Cortex of kidney (tissue), 1 donor: ENCODE results near the gene PRB2.
"Not testable (repeated sequence)": the region's sequence is repeated elsewhere in the genome, so short reads cannot be mapped to it uniquely, and the experiment has no call there.

Experiments used
- DNase-seq: peaks from one replicate; lab custom pipeline; 2025; lab: John Stamatoyannopoulos, UW

The PRB2 gene

GRCh38 chr12:11395467-11395866, at the start of gene PRB2:
TSS of gene PRB2 (minus strand) at chr12:11395567. CDS start at chr12:11395529, 38 bp downstream.
- not testable (repeated sequence) for DNase-seq

GRCh38 chr12:11437966-11438365, 42.6 kb upstream of the PRB2 start:
- no peak for DNase-seq

DNA sequence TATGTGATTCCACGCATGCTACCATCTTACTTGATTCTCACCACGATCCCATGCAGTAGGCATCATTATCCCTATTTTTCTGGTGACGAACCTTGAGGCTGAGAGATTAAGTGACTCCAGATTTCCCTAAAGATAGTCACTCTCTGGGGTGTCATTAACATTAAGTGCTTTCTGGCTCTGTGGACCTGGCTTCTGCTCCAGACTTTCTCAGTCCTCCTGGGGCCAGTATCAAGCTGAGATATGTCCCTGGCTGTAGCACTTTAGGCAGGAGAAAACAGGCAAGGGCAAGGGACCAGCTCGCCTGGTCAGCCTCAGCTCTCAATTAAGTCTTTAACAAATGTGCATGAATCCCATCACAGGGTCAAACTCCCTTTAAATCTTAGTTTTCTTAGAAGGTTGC, 38.3 kb upstream of the PRB2 start:
- no peak for DNase-seq

DNA sequence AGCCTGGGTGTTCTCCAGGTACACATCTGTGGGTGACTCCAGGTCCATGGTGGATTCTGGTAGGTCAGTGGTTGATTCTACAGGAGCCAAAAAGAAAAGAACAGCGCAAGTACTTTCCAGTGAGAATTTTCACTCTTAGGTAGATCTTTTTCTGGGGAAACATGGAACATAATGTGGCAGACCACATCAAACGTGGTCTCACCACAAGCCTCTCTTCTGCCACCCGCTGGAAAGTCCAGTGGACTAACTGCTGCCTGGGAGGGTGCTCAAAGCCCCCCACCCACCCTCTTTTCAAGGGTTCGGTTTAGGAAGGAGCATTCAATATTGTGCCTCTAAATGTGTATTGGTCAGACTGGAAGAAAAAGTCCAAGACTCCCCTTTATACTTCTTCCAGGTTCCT, 36.1 kb upstream of the PRB2 start:
- no peak for DNase-seq

- DNase-seq = no peak
Observed at GRCh38 chr12:11427341-11427740, 32.0 kb upstream of the PRB2 start.

- DNase-seq = no peak
Observed at GRCh38 chr12:11412731-11413130, 17.4 kb upstream of the PRB2 start.

DNA sequence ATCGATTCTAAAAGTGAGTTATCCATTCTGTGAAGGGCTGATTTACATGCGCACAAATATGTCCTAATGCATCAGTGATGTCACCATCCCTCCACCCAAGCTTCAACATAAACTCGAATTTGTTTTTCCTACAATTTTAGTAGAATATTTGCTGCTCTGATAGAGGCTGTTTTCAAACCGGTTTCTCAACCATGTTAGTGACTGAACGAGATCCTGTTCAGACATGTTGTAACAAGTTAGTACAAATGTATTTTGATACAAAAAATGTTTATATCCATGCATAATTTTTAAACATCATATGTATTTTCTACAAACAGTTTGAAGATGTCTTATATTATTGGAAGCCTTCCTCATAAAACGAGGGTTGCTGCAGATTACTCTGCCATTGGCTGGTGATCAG, 12.7 kb upstream of the PRB2 start:
- DNase-seq = no peak

DNA sequence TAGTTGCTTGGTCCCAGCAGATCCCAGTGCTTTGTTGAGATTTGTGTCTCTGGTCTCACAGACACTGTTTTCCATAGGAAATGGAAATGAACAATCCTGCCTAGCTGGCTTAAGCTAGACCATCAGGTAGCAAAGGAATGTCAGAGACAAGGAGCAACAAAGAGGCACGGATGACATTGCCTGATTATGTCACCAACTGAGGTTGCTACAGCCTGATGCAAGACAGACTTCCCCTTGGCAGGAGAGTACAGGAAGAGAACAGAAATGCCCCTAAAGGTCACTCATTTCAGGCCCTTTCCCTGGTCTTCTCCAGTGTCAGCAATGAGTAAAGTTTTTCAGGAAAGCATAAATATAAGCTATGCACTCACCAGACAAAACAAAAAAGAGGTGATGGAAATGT, 2.0 kb upstream of the PRB2 start:
- no peak for DNase-seq

DNA sequence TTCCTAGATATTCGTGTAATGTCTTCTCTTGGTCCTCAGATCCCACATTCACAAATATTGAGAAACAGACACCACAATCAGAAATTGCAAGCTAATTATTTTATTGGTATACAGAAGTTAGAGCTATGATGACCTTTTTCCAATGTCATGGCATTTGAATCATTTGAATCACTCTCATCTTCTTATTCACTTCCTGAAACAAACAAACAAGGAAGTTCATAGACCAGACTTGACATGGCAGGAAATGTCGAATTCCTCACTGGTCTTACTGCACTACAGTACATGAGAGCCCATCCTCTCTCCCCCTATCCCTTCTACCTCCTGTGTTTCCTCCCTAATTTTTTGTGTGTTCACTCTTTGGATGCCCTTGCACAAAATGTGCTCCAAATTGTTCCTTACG, 3.9 kb downstream of the PRB2 start:
- not testable (repeated sequence) for DNase-seq

- DNase-seq = not testable (repeated sequence)
Observed at GRCh38 chr12:11377420-11377819, 17.9 kb downstream of the PRB2 start.

DNA sequence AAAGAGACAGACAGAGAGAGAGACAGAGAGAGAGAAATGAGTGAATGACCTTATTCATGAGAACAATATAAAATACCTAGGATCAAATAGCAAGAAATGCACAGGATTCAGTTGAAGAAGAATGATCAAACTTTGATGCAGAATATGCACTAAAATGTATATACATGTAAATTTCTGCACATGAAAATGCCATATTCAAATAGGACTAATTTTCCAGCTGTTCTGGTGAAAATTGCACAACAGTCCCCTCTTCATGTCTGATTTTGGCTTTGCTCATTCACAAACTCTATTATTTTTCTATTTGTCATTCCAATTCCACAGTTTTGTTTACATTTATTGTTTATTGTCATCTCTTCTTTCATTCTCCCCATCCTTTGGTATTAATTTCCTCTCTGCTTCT, 34.2 kb downstream of the PRB2 start:
- DNase-seq = no peak

- not testable (repeated sequence) for DNase-seq
Observed at GRCh38 chr12:11360205-11360883, 35.0 kb downstream of the PRB2 start.

DNA sequence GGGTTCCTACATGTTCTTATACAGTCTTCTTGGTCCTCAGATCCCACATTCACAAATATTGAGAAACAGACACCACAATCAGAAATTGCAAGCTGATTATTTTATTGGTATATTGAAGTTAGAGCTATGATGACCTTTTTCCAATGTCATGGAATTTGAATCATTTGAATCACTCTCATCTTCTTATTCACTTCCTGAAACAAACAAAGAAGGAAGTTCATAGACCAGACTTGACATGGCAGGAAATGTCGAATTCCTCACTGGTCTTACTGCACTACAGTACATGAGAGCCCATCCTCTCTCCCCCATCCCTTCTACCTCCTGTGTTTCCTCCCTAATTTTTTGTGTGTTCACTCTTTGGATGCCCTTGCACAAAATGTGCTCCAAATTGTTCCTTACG, 43.6 kb downstream of the PRB2 start:
- DNase-seq = not testable (repeated sequence)

DNA sequence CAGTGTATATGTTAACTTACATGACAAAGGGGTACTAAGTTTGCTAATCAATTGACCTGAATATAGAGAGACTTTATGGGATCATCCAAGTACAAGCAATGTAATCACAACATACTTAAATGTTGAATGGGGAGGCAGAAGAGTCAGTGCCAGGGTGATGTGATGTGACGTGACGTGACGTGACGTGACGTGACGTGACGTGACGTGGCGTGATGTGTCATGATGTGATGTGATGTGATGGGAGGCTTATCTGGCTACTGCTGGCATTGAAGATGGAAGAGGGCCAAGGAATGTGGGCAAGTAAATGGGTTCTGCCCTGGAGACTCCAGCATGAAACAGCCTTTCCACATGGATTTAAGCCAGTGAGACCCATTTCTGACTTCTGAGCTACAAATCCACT, 46.9 kb downstream of the PRB2 start:
- no peak for DNase-seq

- no peak for DNase-seq
Observed at GRCh38 chr12:11347810-11348209, 47.6 kb downstream of the PRB2 start.

DNA sequence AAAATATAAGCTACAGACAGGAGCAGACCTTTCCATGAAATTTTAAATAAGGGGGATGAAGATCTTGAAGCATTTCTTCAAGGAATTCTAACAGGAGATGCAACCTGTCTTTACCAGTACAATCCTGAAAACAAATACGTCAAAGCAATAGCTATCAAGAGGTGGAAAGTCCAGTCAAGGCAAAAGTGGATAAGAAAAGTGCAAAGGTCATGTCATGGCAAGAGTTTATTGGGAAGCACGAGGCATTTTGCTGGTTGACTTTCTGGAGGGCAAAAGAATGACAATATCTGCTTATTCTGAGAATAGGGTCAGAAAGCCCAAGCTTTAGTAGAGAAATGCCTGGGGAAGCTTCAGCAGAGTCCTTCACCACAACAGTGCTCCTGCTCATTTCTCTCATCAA, 50.9 kb downstream of the PRB2 start:
- DNase-seq = no peak
